Body of pancreas (tissue), 4 donors: ENCODE data around the gene PTPRJ. TPM values are rescaled to one million over a fixed set of nuclear protein-coding genes. Genes with fewer than 3 reads are reported as not detected.

Experiments used
- ATAC-seq: fragments of 150-250 bp; one replicate; pipeline ENCODE4 v1.9.1; 2016
- DNase-seq, 4 donors: peaks; one replicate each; pipeline ENCODE4 v3.0.0-alpha.2; 2019
- H3K27ac ChIP-seq, 4 donors: fragments of 200-600 bp; sonication (generic); 1 replicate in 3 of 4; 2 replicates in 1 of 4; pipeline versions ENCODE4 v1.5.1 to v1.6.1; 2016 to 2019; ENCODE audit warnings: mild to moderate bottlenecking in 1 of 4, mixed read lengths in 1 of 4, moderate library complexity in 1 of 4
- H3K27me3 ChIP-seq, 2 donors: fragments of 200-600 bp; sonication (generic); one replicate each; pipeline ENCODE4 v1.6.0; 2016; ENCODE audit warnings: mild to moderate bottlenecking in 1 of 2
- H3K36me3 ChIP-seq, 2 donors: fragments of 200-600 bp; sonication (generic); replicated peaks in 1 of 2; 2 replicates each; pipeline ENCODE4 v1.5.1; 2016; ENCODE audit warnings: low read depth in 2 of 2; ENCODE audit not compliant: insufficient read depth in 1 of 2
- H3K4me1 ChIP-seq: fragments of 200-600 bp; sonication (generic); one replicate; pipeline ENCODE4 v1.6.0; 2016
- H3K4me3 ChIP-seq, 2 donors: fragments of 200-600 bp; sonication (generic); 1 replicate in 1 of 2; 2 replicates in 1 of 2; pipeline ENCODE4 v1.5.1; 2016 to 2019
- H3K9me3 ChIP-seq, 3 donors: fragments of 200-600 bp; sonication (generic); 1 replicate in 2 of 3; 2 replicates in 1 of 3; pipeline ENCODE4 v1.5.1; 2016
- CTCF ChIP-seq, 7 experiments: fragments of 450-650 bp in 4 of 7; fragments of 200-600 bp in 3 of 7; sonication (generic) in 3 of 7; IDR thresholded peaks; one replicate each; pipeline ENCODE4 v1.5.1; 2016 to 2019; ENCODE audit warnings: antibody characterized with exemption in 7 of 7
- POLR2A ChIP-seq, 3 donors: fragments of 450-650 bp; IDR thresholded peaks; one replicate each; pipeline ENCODE4 v1.6.1; 2016; ENCODE audit warnings: antibody characterized with exemption in 3 of 3, mild to moderate bottlenecking in 2 of 3
- WGBS, 2 donors: methylation state at CpG; one replicate each; pipeline ENCODE4 v1.1.5; 2017; 5-methylcytosine and 5-hydroxymethylcytosine counted together
- intact Hi-C: fragments of 100-400 bp; cut with DNase I; formaldehyde crosslinking; loops from one replicate; pipeline ENCODE4 v1.15.1; 2023
- total RNA-seq, 2 donors: library from RNA; depleted of rRNA; stranded (reverse); fragments of >200 nt; gene quantifications; one replicate each; pipeline ENCODE4 v1.1.0, GENCODE V29; 2016

Gene PTPRJ
- total RNA-seq, 2 donors from 2014 or later = 10.9 to 17.1 TPM

- 69 to 71% methylated on average over 1 of the region's 1 CpG for WGBS, 2 donors
- intact Hi-C loops = no loop called here
- Histone ChIP-seq H3K4me3 (no peak overlapping the region), H3K9me3 (no peaks in the 10 kb centered on the region), H3K36me3 (no peaks in the 10 kb centered on the region), H3K27ac (no peak overlapping the region), H3K27me3 (no peaks in the 10 kb centered on the region), H3K4me1 (no peaks in the 10 kb centered on the region)
- DNase-seq = no peak
- no peak for ATAC-seq
- no peak for TF ChIP-seq POLR2A (IDR thresholded peaks at IDR 0.05)
- TF ChIP-seq CTCF (IDR thresholded peaks at IDR 0.05) = no peak
These were observed 55.7 kb downstream of the PTPRJ start for GRCh38 chr11:48036011-48036410.

- 73 to 78% methylated on average over 4 of the region's 4 CpGs for WGBS, 2 donors
- no peak overlapping the region for H3K27ac ChIP-seq
- H3K9me3 ChIP-seq = no peaks in the 10 kb centered on the region
These were observed 56.1 kb downstream of the PTPRJ start for GRCh38 chr11:48036466-48036865.

GRCh38 chr11:48037709-48038468, 57.5 kb downstream of the PTPRJ start:
- no peak overlapping the region for H3K27ac ChIP-seq
- TF ChIP-seq POLR2A (IDR thresholded peaks at IDR 0.05) = no peak
- TF ChIP-seq CTCF (IDR thresholded peaks at IDR 0.05) = no peak

More at GRCh38 chr11:48036466-48036865, 56.1 kb downstream of the PTPRJ start:
- intact Hi-C loops = no loop called here
- ATAC-seq (no peak), DNase-seq (no peak)
- Histone ChIP-seq H3K4me1 (peaks cover 4% of the 10 kb centered on the region), H3K27me3 (no peaks in the 10 kb centered on the region), H3K4me3 (no peak overlapping the region), H3K36me3 (no peaks in the 10 kb centered on the region)
- TF ChIP-seq CTCF (IDR thresholded peaks at IDR 0.05) = no peak

GRCh38 chr11:48040830-48041444, 60.6 kb downstream of the PTPRJ start:
- Histone ChIP-seq H3K36me3 (no peaks in the 10 kb centered on the region), H3K4me1 (peaks cover 15% of the 10 kb centered on the region), H3K27ac (no peak overlapping the region), H3K9me3 (no peaks in the 10 kb centered on the region), H3K4me3 (no peak overlapping the region), H3K27me3 (no peaks in the 10 kb centered on the region)
- intact Hi-C loops = no loop called here
- 93 to 94% methylated on average over 13 of the region's 13 CpGs for WGBS, 2 donors
- ATAC-seq = no peak
- TF ChIP-seq POLR2A (IDR thresholded peaks at IDR 0.05) = no peak
- TF ChIP-seq CTCF (IDR thresholded peaks at IDR 0.05) = no peak
- no peak for DNase-seq

More at GRCh38 chr11:48037709-48038468, 57.5 kb downstream of the PTPRJ start:
- DNase-seq (no peak), ATAC-seq (no peak)
- intact Hi-C loops = no loop called here
- no peaks in the 10 kb centered on the region for H3K36me3 ChIP-seq
- no peak overlapping the region for H3K4me3 ChIP-seq
- peaks cover 15% of the 10 kb centered on the region for H3K4me1 ChIP-seq
- WGBS, 2 donors = 91 to 94% methylated on average over 11 of the region's 11 CpGs
- H3K27me3 ChIP-seq = no peaks in the 10 kb centered on the region
- H3K9me3 ChIP-seq = no peaks in the 10 kb centered on the region
